ENCODE data around the gene ICA1. TPM values are rescaled to one million over a fixed set of nuclear protein-coding genes. Genes with fewer than 3 reads are reported as not detected.

ICA1 gene
- total and polyA plus RNA-seq, 2 experiments from 2014 or later, result 45.2 to 83.7 TPM

DNA sequence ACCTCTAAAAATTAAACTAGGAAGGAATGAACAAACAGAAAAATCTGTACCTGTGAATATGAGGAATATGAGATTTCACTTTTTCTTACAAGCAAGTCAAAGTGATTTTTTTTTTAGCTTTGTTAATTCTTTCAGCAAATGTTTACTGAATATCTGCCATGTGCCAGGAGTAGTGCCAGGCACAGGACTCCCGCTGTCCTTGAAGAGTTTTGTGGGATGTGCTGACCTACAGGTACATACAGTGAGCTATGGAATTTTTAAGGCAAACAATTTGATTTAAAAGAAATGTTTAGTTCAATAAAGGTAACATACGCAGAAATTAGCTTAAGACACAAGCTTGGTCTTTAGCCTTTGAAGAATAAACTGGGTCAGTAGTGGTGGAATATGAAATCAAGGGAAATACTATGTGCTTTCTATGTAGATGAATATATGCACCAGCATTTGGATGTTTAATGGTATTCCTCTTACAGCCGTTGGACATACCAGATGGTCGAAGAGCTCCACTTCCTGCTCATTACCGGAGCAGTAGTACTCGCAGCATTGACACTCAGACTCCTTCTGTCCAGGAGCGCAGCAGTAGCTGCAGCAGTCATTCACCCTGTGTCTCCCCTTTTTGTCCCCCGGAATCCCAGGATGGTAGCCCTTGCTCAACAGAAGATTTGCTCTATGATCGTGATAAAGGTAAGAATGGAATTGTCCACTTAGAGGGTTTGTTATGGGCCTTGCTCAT, 191.4 kb downstream of the ICA1 start:
- no peaks in the 10 kb centered on the region for H3K27me3 ChIP-seq (ENCODE audit: insufficient read depth)
- no peak overlapping the region for H3K4me3 Mint-ChIP-seq
- no peak overlapping the region for H3K27ac Mint-ChIP-seq
- H3K4me1 ChIP-seq (ENCODE audit: insufficient read depth), result peaks cover 22% of the 10 kb centered on the region
- H3K9me3 Mint-ChIP-seq, result no peaks in the 10 kb centered on the region
- H3K4me3 ChIP-seq, result no peak overlapping the region
- TF ChIP-seq ZNF331 (CRISPR knock-in tag; IDR thresholded peaks at IDR 0.05; ENCODE audit: low read depth) (no peak), EZH2 (IDR thresholded peaks at IDR 0.05; ENCODE audit: low read depth, unreplicated experiment) (no peak), NANOG (IDR thresholded peaks at IDR 0.05; ENCODE audit: borderline replicate concordance) (no peak), CTCF (conservative IDR thresholded peaks at IDR 0.05; ENCODE audit: low read depth in 2 of 2) (no peak)
- no peaks in the 10 kb centered on the region for H4K20me1 ChIP-seq (replicated peaks; ENCODE audit: insufficient read depth)
- ATAC-seq (no peak), DNase-seq (ENCODE audit: low spot score) (no peak)
- 0 out of 2 replicates have a peak, but pooled peaks cover 6% of the 10 kb centered on the region for H3K9me2 ChIP-seq (ENCODE audit: insufficient read depth)
- H3K27me3 Mint-ChIP-seq (ENCODE audit: insufficient read depth, low read depth, poor library complexity), result no peaks in the 10 kb centered on the region
- no peaks in the 10 kb centered on the region for H3F3A ChIP-seq (replicated peaks; ENCODE audit: low read depth)
- H3K4me1 Mint-ChIP-seq, result peaks cover 32% of the 10 kb centered on the region
- no peak overlapping the region for H2AFZ ChIP-seq
- H3K27ac ChIP-seq (ENCODE audit: low read depth), result no peak overlapping the region
- 0 out of 3 replicates have a peak, but pooled peaks cover 4% of the 10 kb centered on the region for H3K36me3 Mint-ChIP-seq (ENCODE audit: low read depth)
- H3K4me2 ChIP-seq, result no peak overlapping the region
- no peaks in the 10 kb centered on the region; the same call in 1 of the 2 replicates for H3K36me3 ChIP-seq (ENCODE audit: insufficient read depth)
- H3K79me2 ChIP-seq (replicated peaks; ENCODE audit: insufficient read depth), result peaks cover 4% of the 10 kb centered on the region

DNA sequence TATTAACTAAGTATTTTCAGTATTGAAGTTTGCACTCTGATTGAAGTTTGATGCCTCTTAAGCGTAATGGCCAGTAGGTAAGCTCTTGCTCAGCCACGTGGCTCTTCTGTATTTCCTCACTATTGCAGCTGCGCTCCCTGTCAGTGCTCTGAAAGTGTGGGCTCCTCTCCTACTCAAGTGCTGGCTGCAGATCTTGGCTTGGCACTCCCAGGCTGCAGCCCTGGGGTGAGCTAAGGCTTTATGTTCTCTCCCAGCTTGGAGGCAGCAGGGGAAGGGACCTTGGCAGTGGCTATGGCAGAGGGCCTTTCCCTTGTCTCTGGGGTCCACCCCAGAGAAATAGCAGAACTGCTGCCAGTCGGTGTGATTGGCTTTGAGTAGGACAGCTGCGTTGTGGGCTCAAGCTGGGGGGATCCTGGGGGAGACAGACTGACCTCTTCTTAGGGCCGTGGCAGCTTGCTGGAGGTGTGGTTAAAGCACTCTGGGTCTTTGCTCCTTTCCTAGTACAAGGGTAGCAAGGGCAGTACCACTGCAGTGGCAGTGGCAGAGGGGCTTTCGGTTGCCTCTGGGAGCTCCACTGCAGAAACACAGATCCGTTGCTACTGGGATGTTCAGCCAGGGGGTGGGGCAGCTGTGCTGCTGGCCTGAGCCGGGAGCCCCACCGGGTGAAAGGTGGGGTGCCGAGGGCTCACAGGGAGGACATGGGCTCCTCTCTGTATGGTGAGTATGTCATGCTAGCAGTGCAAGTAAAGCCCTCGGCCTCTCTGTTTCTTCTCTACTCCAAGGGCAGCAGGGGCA, 192.9 kb downstream of the ICA1 start:
- TF ChIP-seq CTCF (conservative IDR thresholded peaks at IDR 0.05; ENCODE audit: low read depth in 2 of 2), result peak in 1 of 2 experiments; percentile 18; a peak in 1 of 4 replicates
- TF ChIP-seq, protein P1, sequence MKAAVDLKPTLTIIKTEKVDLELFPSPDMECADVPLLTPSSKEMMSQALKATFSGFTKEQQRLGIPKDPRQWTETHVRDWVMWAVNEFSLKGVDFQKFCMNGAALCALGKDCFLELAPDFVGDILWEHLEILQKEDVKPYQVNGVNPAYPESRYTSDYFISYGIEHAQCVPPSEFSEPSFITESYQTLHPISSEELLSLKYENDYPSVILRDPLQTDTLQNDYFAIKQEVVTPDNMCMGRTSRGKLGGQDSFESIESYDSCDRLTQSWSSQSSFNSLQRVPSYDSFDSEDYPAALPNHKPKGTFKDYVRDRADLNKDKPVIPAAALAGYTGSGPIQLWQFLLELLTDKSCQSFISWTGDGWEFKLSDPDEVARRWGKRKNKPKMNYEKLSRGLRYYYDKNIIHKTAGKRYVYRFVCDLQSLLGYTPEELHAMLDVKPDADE (IDR thresholded peaks at IDR 0.05), result no peak
- Mint-ChIP-seq H3K9me3 (no peaks in the 10 kb centered on the region), H3K4me1 (peaks cover 39% of the 10 kb centered on the region), H3K27ac (no peak overlapping the region), H3K36me3 (ENCODE audit: low read depth) (peaks cover 7% of the 10 kb centered on the region; the same call in 2 of the 3 replicates), H3K4me3 (no peak overlapping the region), H3K27me3 (ENCODE audit: insufficient read depth, low read depth, poor library complexity) (no peaks in the 10 kb centered on the region)
- DNase-seq (ENCODE audit: low spot score), result peak; percentile 44
- Histone ChIP-seq H3K4me2 (no peak overlapping the region), H3K9me2 (ENCODE audit: insufficient read depth) (0 out of 2 replicates have a peak, but pooled peaks cover 6% of the 10 kb centered on the region), H3K36me3 (ENCODE audit: insufficient read depth) (no peaks in the 10 kb centered on the region; the same call in 1 of the 2 replicates), H3K27me3 (ENCODE audit: insufficient read depth) (no peaks in the 10 kb centered on the region), H3F3A (replicated peaks; ENCODE audit: low read depth) (no peaks in the 10 kb centered on the region), H3K27ac (ENCODE audit: low read depth) (no peak overlapping the region), H3K4me3 (no peak overlapping the region), H2AFZ (no peak overlapping the region), H4K20me1 (replicated peaks; ENCODE audit: insufficient read depth) (no peaks in the 10 kb centered on the region), H3K79me2 (replicated peaks; ENCODE audit: insufficient read depth) (peaks cover 4% of the 10 kb centered on the region), H3K4me1 (ENCODE audit: insufficient read depth) (peaks cover 29% of the 10 kb centered on the region)
- peak; percentile 93 for ATAC-seq
